ENCODE data around the gene KISS1R. TPM values are rescaled to one million over a fixed set of nuclear protein-coding genes. Genes with fewer than 3 reads are reported as not detected.

KISS1R gene
- total RNA-seq, 1 donor from 2014 or later = not detected

- peaks cover 8% of the 10 kb centered on the region for H3K9me3 Mint-ChIP-seq (ENCODE audit: unreplicated experiment)
- peak overlapping the region; percentile 90 for H3K27ac Mint-ChIP-seq (ENCODE audit: unreplicated experiment)
- peaks cover 4% of the 10 kb centered on the region for H3K36me3 Mint-ChIP-seq (ENCODE audit: unreplicated experiment)
- peak overlapping the region; percentile 49 for H3K4me3 Mint-ChIP-seq (ENCODE audit: unreplicated experiment)
- H3K4me1 Mint-ChIP-seq (ENCODE audit: low read depth, unreplicated experiment) = peaks cover 12% of the 10 kb centered on the region
- H3K27me3 Mint-ChIP-seq (ENCODE audit: unreplicated experiment) = peaks cover 12% of the 10 kb centered on the region
- peak; percentile 87 for DNase-seq
- no peak for TF ChIP-seq CTCF (IDR thresholded peaks at IDR 0.05; ENCODE audit: partially characterized antibody, unreplicated experiment)
Observed at GRCh38 chr19:932648-933552, 15.8 kb downstream of the KISS1R start.

- no peak overlapping the region for H3K4me3 Mint-ChIP-seq (ENCODE audit: unreplicated experiment)
- H3K9me3 Mint-ChIP-seq (ENCODE audit: unreplicated experiment) = peaks cover 8% of the 10 kb centered on the region
- DNase-seq = no peak
- TF ChIP-seq CTCF (IDR thresholded peaks at IDR 0.05; ENCODE audit: partially characterized antibody, unreplicated experiment) = no peak
- H3K36me3 Mint-ChIP-seq (ENCODE audit: unreplicated experiment) = peaks cover 4% of the 10 kb centered on the region
- peaks cover 12% of the 10 kb centered on the region for H3K27me3 Mint-ChIP-seq (ENCODE audit: unreplicated experiment)
- peak overlapping the region; percentile 90 for H3K27ac Mint-ChIP-seq (ENCODE audit: unreplicated experiment)
- H3K4me1 Mint-ChIP-seq (ENCODE audit: low read depth, unreplicated experiment) = peaks cover 14% of the 10 kb centered on the region
Observed at GRCh38 chr19:933553-933882, 16.4 kb downstream of the KISS1R start.

- Mint-ChIP-seq H3K4me1 (ENCODE audit: low read depth, unreplicated experiment) (peaks cover 14% of the 10 kb centered on the region), H3K27me3 (ENCODE audit: unreplicated experiment) (peaks cover 12% of the 10 kb centered on the region), H3K4me3 (ENCODE audit: unreplicated experiment) (no peak overlapping the region), H3K36me3 (ENCODE audit: unreplicated experiment) (peaks cover 4% of the 10 kb centered on the region), H3K9me3 (ENCODE audit: unreplicated experiment) (peaks cover 8% of the 10 kb centered on the region), H3K27ac (ENCODE audit: unreplicated experiment) (no peak overlapping the region)
- DNase-seq = no peak
- no peak for TF ChIP-seq CTCF (IDR thresholded peaks at IDR 0.05; ENCODE audit: partially characterized antibody, unreplicated experiment)
Observed at GRCh38 chr19:934197-934840, 17.2 kb downstream of the KISS1R start.

GRCh38 chr19:934865-935479 lies 17.8 kb downstream of the KISS1R start:
- TF ChIP-seq CTCF (IDR thresholded peaks at IDR 0.05; ENCODE audit: partially characterized antibody, unreplicated experiment) = no peak
- H3K27ac Mint-ChIP-seq (ENCODE audit: unreplicated experiment) = no peak overlapping the region
- DNase-seq = no peak
- H3K9me3 Mint-ChIP-seq (ENCODE audit: unreplicated experiment) = peaks cover 8% of the 10 kb centered on the region
- peaks cover 6% of the 10 kb centered on the region for H3K36me3 Mint-ChIP-seq (ENCODE audit: unreplicated experiment)
- peaks cover 15% of the 10 kb centered on the region for H3K4me1 Mint-ChIP-seq (ENCODE audit: low read depth, unreplicated experiment)
- no peak overlapping the region for H3K4me3 Mint-ChIP-seq (ENCODE audit: unreplicated experiment)
- peaks cover 14% of the 10 kb centered on the region for H3K27me3 Mint-ChIP-seq (ENCODE audit: unreplicated experiment)
